K562 treated with DMSO at 1 percent for 12 hours (cell line): ENCODE data around the gene ANKRD9. TPM values are rescaled to one million over a fixed set of nuclear protein-coding genes. Genes with fewer than 3 reads are reported as not detected.

Experiments used
- total RNA-seq: library from RNA; unstranded; fragments of 300-600 nt; gene quantifications from 2 replicates; pipeline ENCODE4 v1.2.3, GENCODE V29; 2022; ENCODE audit not compliant: insufficient read depth

ANKRD9 gene, protein sequence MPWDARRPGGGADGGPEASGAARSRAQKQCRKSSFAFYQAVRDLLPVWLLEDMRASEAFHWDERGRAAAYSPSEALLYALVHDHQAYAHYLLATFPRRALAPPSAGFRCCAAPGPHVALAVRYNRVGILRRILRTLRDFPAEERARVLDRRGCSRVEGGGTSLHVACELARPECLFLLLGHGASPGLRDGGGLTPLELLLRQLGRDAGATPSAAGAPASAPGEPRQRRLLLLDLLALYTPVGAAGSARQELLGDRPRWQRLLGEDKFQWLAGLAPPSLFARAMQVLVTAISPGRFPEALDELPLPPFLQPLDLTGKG
- total RNA-seq, result 53.1 and 72.9 TPM in 2 replicates

DNA sequence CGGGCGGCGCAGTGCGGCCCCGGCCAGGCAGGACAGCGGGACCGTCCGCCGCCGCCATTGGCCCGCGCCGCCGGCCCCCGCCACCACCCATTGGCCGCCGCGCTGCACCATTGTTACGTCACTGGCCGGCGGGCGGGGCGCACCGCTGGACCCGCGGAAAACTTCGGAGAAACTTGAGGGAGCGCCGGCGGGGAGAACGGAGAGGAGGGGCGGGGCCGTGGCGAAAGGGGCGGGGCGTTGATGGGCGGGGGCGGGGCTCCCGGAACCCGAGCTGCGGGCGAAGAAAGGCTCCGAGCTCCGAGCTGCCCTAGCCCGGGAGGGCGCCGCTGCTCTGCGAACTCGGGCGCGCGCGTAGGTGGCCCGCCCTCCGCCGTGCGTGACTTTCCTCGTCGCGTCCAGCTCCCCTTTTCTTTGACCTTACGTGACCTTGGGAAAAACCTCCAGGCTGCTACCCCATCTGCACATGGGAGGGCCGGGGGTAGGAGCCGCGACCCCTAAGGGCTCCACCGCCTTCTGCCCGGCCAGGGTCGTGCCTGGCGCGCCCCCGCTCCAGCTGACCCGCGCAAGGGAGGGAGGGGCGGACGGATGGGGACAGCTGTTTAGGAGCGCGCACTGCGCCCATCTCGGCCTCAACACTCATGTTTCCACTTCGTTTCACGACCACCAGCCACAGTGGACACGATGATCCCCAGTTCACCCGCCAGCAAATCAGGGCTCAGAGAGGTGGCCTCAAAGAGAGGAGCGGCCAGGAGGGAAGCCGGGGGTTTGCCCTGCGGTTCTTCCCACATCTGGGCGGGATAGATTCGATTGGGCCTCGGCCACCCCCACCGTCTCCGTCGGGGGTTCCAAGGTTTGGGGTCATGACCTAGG is at the start of gene ANKRD9:
Gene ANKRD9, minus strand, starts transcription at position 31 of the 870 bp plus-strand sequence. CDS start 1,887 bp downstream, outside the sequence.

Other genes with a start within 250 kb of the ANKRD9 start
- gene MOK, start 204.6 kb downstream of the ANKRD9 start, total RNA-seq, result 6.0 and 8.9 TPM in 2 replicates
- gene ZNF839, start 190.0 kb downstream of the ANKRD9 start, total RNA-seq, result 4.1 and 7.4 TPM in 2 replicates
- 42.9 and 43.3 TPM in 2 replicates for gene CINP, start 146.9 kb downstream of the ANKRD9 start, total RNA-seq
- gene TECPR2, start 146.8 kb downstream of the ANKRD9 start, total RNA-seq, result 1.7 and 5.6 TPM in 2 replicates
- gene RCOR1, start 82.9 kb upstream of the ANKRD9 start, total RNA-seq, result 6.8 and 25.1 TPM in 2 replicates